KG1 (cell line): ENCODE measurements around the gene DPYD.
A peak's percentile ranks its signal among the peaks of the same experiment; 100 is the strongest.

Experiments used
- DNase-seq: peaks from one replicate; lab custom pipeline; 2025; lab: John Stamatoyannopoulos, UW

Gene DPYD

GRCh38 chr1:97920832-97921571 is at the start of gene DPYD:
Gene DPYD, minus strand, starts transcription at chr1:97921034. Its CDS starts 112 bp downstream, at chr1:97920922.
- DNase-seq: peak; percentile 88

- no peak for DNase-seq
Observed at GRCh38 chr1:97960470-97960869, 39.6 kb upstream of the DPYD start.

- no peak for DNase-seq
Observed at GRCh38 chr1:97947695-97948094, 26.9 kb upstream of the DPYD start.

- DNase-seq: no peak
Observed at GRCh38 chr1:97943354-97943753, 22.5 kb upstream of the DPYD start.

- DNase-seq: no peak
Observed at GRCh38 chr1:97942161-97943123, 21.6 kb upstream of the DPYD start.

GRCh38 chr1:97938285-97938642 is 17.4 kb upstream of the DPYD start:
- no peak for DNase-seq

GRCh38 chr1:97936976-97937375 is 16.1 kb upstream of the DPYD start:
- no peak for DNase-seq

- no peak for DNase-seq
Observed at GRCh38 chr1:97934491-97934890, 13.7 kb upstream of the DPYD start.

GRCh38 chr1:97929874-97930851 is 9.3 kb upstream of the DPYD start:
- DNase-seq: no peak

- no peak for DNase-seq
Observed at GRCh38 chr1:97926017-97926708, 5.3 kb upstream of the DPYD start.

- DNase-seq: no peak
Observed at GRCh38 chr1:97925151-97925550, 4.3 kb upstream of the DPYD start.

- no peak for DNase-seq
Observed at GRCh38 chr1:97923811-97924210, 3.0 kb upstream of the DPYD start.

GRCh38 chr1:97920276-97920831 is 480 bp downstream of the DPYD start:
- DNase-seq: peak; percentile 77

- peak; percentile 36 for DNase-seq
Observed at GRCh38 chr1:97919585-97920261, 1.1 kb downstream of the DPYD start.

- no peak for DNase-seq
Observed at GRCh38 chr1:97918961-97919360, 1.9 kb downstream of the DPYD start.

GRCh38 chr1:97913506-97914139 is 7.2 kb downstream of the DPYD start:
- DNase-seq: no peak

- no peak for DNase-seq
Observed at GRCh38 chr1:97911266-97912215, 9.3 kb downstream of the DPYD start.

- no peak for DNase-seq
Observed at GRCh38 chr1:97909266-97909665, 11.6 kb downstream of the DPYD start.

GRCh38 chr1:97907886-97908285 is 12.9 kb downstream of the DPYD start:
- DNase-seq: no peak
